Peyer's patch (tissue), 4 donors: ENCODE results near the gene BHLHE23.

ENCODE experiments used
- POLR2A ChIP-seq, 2 donors: fragments of 450-650 bp; IDR thresholded peaks; one replicate each; pipeline ENCODE4 v1.5.1; 2017; ENCODE audit warnings: antibody characterized with exemption in 2 of 2, mild to moderate bottlenecking in 2 of 2, moderate library complexity in 2 of 2
- TF ChIP-seq, protein P1 (sequence below), 6 experiments: fragments of 450-650 bp in 4 of 6; fragments of 200-600 bp in 2 of 6; sonication (generic) in 1 of 6; IDR thresholded peaks; one replicate each; pipeline ENCODE4 v1.5.1; 2017 to 2019; ENCODE audit warnings: antibody characterized with exemption in 6 of 6, mild to moderate bottlenecking in 3 of 6, moderate library complexity in 1 of 6

DNA sequence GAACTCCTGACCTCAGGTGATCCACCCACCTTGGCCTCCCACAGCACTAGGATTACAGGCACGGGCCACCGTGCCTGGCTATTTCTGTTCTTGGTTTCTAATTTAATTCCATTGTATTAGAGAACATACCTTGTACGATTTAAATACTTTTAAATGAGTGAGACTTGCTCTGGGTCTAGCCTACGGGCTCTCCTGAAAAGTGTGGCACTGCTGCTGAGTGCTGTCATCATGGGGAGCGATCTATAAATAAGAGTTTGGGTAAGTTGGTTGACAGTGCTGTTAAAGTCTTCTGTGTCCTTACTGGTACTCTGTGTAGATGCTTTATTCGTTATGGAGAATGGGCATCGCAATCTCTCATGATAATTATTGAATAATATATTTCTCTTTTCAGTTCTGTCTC lies 35.0 kb upstream of the BHLHE23 start:
- TF ChIP-seq, protein P1, sequence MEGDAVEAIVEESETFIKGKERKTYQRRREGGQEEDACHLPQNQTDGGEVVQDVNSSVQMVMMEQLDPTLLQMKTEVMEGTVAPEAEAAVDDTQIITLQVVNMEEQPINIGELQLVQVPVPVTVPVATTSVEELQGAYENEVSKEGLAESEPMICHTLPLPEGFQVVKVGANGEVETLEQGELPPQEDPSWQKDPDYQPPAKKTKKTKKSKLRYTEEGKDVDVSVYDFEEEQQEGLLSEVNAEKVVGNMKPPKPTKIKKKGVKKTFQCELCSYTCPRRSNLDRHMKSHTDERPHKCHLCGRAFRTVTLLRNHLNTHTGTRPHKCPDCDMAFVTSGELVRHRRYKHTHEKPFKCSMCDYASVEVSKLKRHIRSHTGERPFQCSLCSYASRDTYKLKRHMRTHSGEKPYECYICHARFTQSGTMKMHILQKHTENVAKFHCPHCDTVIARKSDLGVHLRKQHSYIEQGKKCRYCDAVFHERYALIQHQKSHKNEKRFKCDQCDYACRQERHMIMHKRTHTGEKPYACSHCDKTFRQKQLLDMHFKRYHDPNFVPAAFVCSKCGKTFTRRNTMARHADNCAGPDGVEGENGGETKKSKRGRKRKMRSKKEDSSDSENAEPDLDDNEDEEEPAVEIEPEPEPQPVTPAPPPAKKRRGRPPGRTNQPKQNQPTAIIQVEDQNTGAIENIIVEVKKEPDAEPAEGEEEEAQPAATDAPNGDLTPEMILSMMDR (IDR thresholded peaks at IDR 0.05), result no peak
- no peak for TF ChIP-seq POLR2A (IDR thresholded peaks at IDR 0.05)
